HCT116 (cell line): ENCODE results near the gene KIAA1614. TPM values are rescaled to one million over a fixed set of nuclear protein-coding genes. Genes with fewer than 3 reads are reported as not detected.

ENCODE experiments used
- ATAC-seq: fragments of 200-7000 bp; cut with Tn5 transposase; 2 replicates; pipeline ENCODE4 v1.9.1; 2020; ENCODE audit warnings: mild to moderate bottlenecking, moderate library complexity
- BruUV-seq: library from RNA; stranded (reverse); fragments of 400-500 nt; replicated peaks from 2 replicates; lab custom pipeline; 2021; lab: Mats Ljungman, UMichigan
- CTCF ChIA-PET: fragments of 300-600 bp; sonication (Branson Sonifier 250); formaldehyde crosslinking; loops from one replicate; lab custom pipeline; 2021; ENCODE audit warnings: antibody characterized with exemption; lab: Charles Lee
- POLR2A ChIA-PET: fragments of 300-600, 350-600 bp; sonication (Branson Sonifier 250); formaldehyde crosslinking; loops from one replicate; lab custom pipeline; 2021; ENCODE audit warnings: antibody characterized with exemption; lab: Charles Lee
- RAD21 ChIA-PET, 2 experiments: fragments of 300-600 bp; sonication (Branson Sonifier 250); formaldehyde crosslinking; loops; one replicate each; lab custom pipeline; 2023; ENCODE audit warnings: low total read pairs in 2 of 2; ENCODE audit not compliant: uncharacterized antibody in 2 of 2, unreplicated experiment in 2 of 2, low non-redundant PET in 1 of 2; lab: Charles Lee
- DNase-seq: peaks from one replicate; pipeline ENCODE4 v3.0.0-alpha.2; 2010; ENCODE audit warnings: low read depth, low spot score
- H2AFZ ChIP-seq: fragments of 200-600 bp; shearing (Covaris generic), sonication (generic); 2 replicates; pipeline ENCODE4 v1.6.1; 2017; ENCODE audit warnings: low read depth, mixed run types, mixed read lengths, antibody characterized with exemption, low read length; ENCODE audit not compliant: poor library complexity, severe bottlenecking
- H3K27ac ChIP-seq: 2 replicates; pipeline ENCODE4 v1.5.1; 2012; ENCODE audit warnings: low read depth, low read length
- H3K27me3 ChIP-seq: fragments of 200-600 bp; sonication (generic); 2 replicates; pipeline ENCODE4 v1.6.1; 2016; ENCODE audit warnings: mixed run types, low read length, mixed read lengths; ENCODE audit not compliant: insufficient read depth
- H3K36me3 ChIP-seq, 2 experiments: fragments of 200-500 bp in 1 of 2; fragments of 200-600 bp in 1 of 2; sonication (Bioruptor generic) in 1 of 2; sonication (generic) in 1 of 2; 2 replicates each; pipeline versions ENCODE4 v1.5.1 to v1.6.1; 2014 to 2016; ENCODE audit warnings: low read length in 2 of 2, inconsistent platforms in 1 of 2, mixed read lengths in 1 of 2, mixed run types in 1 of 2; ENCODE audit not compliant: insufficient read depth in 2 of 2, control insufficient read depth in 1 of 2
- H3K4me1 ChIP-seq, 2 experiments: fragments of 200-600 bp in 1 of 2; sonication (generic) in 1 of 2; 2 replicates each; pipeline versions ENCODE4 v1.5.1 to v1.6.1; 2012 to 2017; ENCODE audit warnings: low read length in 2 of 2, inconsistent platforms in 1 of 2, mild to moderate bottlenecking in 1 of 2, mixed read lengths in 1 of 2, mixed run types in 1 of 2, moderate library complexity in 1 of 2; ENCODE audit not compliant: insufficient read depth in 2 of 2, control insufficient read depth in 1 of 2
- H3K4me2 ChIP-seq: fragments of 200-600 bp; sonication (generic); 2 replicates; pipeline ENCODE4 v1.6.1; 2017; ENCODE audit warnings: mixed run types, low read length, mixed read lengths
- H3K4me3 ChIP-seq, 2 experiments: fragments of 200-600 bp in 1 of 2; sonication (generic) in 1 of 2; replicated peaks in 1 of 2; 2 replicates each; pipeline ENCODE4 v1.5.1; 2011 to 2016; ENCODE audit warnings: low read length in 2 of 2, control low read depth in 1 of 2, low read depth in 1 of 2, mild to moderate bottlenecking in 1 of 2, mixed read lengths in 1 of 2, mixed run types in 1 of 2
- H3K79me2 ChIP-seq: fragments of 200-600 bp; sonication (generic); 2 replicates; pipeline ENCODE4 v1.6.1; 2017; ENCODE audit warnings: mild to moderate bottlenecking, mixed run types, low read length, moderate library complexity, mixed read lengths; ENCODE audit not compliant: insufficient read depth
- H3K9ac ChIP-seq: fragments of 200-600 bp; sonication (generic); 2 replicates; pipeline ENCODE4 v1.6.1; 2016; ENCODE audit warnings: low read length, mixed read lengths
- H3K9me2 ChIP-seq: fragments of 200-600 bp; sonication (generic), shearing (Covaris generic); 2 replicates; pipeline ENCODE4 v1.6.1; 2017; ENCODE audit warnings: mixed run types, mild to moderate bottlenecking, moderate library complexity; ENCODE audit not compliant: insufficient read depth
- H3K9me3 ChIP-seq, 2 experiments: fragments of 200-500 bp in 1 of 2; fragments of 200-600 bp in 1 of 2; sonication (Bioruptor generic) in 1 of 2; sonication (generic) in 1 of 2; 2 replicates each; pipeline ENCODE4 v1.6.1; 2014 to 2017; ENCODE audit warnings: low read length in 2 of 2, mixed read lengths in 2 of 2, inconsistent platforms in 1 of 2, low read depth in 1 of 2, mild to moderate bottlenecking in 1 of 2, mixed run types in 1 of 2, moderate library complexity in 1 of 2; ENCODE audit not compliant: control insufficient read depth in 1 of 2, insufficient read depth in 1 of 2
- H4K20me1 ChIP-seq: fragments of 200-600 bp; sonication (generic), shearing (Covaris generic); 2 replicates; pipeline ENCODE4 v1.6.1; 2017; ENCODE audit warnings: mixed run types, mild to moderate bottlenecking, moderate library complexity; ENCODE audit not compliant: insufficient read depth
- EGR1 ChIP-seq: IDR thresholded peaks from 2 replicates; pipeline ENCODE4 v1.6.1; 2012; ENCODE audit warnings: low read depth
- EZH2 ChIP-seq: fragments of 200-600 bp; sonication (generic); IDR thresholded peaks from 2 replicates; pipeline ENCODE4 v1.6.1; 2017; ENCODE audit warnings: antibody characterized with exemption, mixed run types
- EZH2phosphoT487 ChIP-seq: fragments of 200-600 bp; IDR thresholded peaks from 2 replicates; pipeline ENCODE4 v1.6.1; 2018; ENCODE audit warnings: antibody characterized with exemption, borderline replicate concordance
- SP1 ChIP-seq: IDR thresholded peaks from 2 replicates; pipeline ENCODE4 v1.6.1; 2012; ENCODE audit warnings: low read depth
- SRF ChIP-seq: IDR thresholded peaks from 2 replicates; pipeline ENCODE4 v1.6.1; 2012; ENCODE audit warnings: low read depth
- YY1 ChIP-seq: IDR thresholded peaks from 2 replicates; pipeline ENCODE4 v1.6.1; 2011; ENCODE audit warnings: low read length, low read depth, moderate library complexity, mild to moderate bottlenecking; ENCODE audit not compliant: insufficient replicate concordance; ENCODE audit errors: extremely low read depth
- ZFX ChIP-seq: fragments of 450-650 bp; IDR thresholded peaks from 2 replicates; pipeline ENCODE4 v1.6.1; 2017
- ZNF274 ChIP-seq: fragments of 200-500 bp; sonication (Bioruptor generic); IDR thresholded peaks from 2 replicates; pipeline ENCODE4 v1.6.1; 2014; ENCODE audit warnings: mild to moderate bottlenecking, low read depth, low read length, inconsistent platforms
- intact Hi-C: fragments of 100-400 bp; cut with micrococcal nuclease; formaldehyde crosslinking; loops from 2 replicates; pipeline ENCODE4 v1.10.0; 2022
- total RNA-seq: library from RNA; stranded (reverse); gene quantifications from one replicate; pipeline ENCODE4 v1.2.1, GENCODE V29; 2021; ENCODE audit not compliant: unreplicated experiment
- TF ChIP-seq, protein P1 (sequence below): IDR thresholded peaks from 2 replicates; pipeline ENCODE4 v1.6.1; 2012
- TF ChIP-seq, protein P2 (sequence below), 3 experiments: fragments of 200-600 bp in 1 of 3; sonication (generic) in 1 of 3; IDR thresholded peaks in 2 of 3; conservative IDR thresholded peaks in 1 of 3; 2 replicates each; pipeline ENCODE4 v1.5.1; 2012 to 2017; ENCODE audit warnings: low read depth in 2 of 3, low read length in 2 of 3, antibody characterized with exemption in 1 of 3, borderline replicate concordance in 1 of 3, control low read depth in 1 of 3, mild to moderate bottlenecking in 1 of 3, mixed read lengths in 1 of 3, mixed run types in 1 of 3, moderate library complexity in 1 of 3; ENCODE audit not compliant: insufficient read depth in 1 of 3
- TF ChIP-seq, protein P3 (sequence below): IDR thresholded peaks from 2 replicates; pipeline ENCODE4 v1.6.1; 2012; ENCODE audit warnings: low read depth

Gene KIAA1614
- total RNA-seq, 1 experiment from 2014 or later: 0.25 TPM

DNA sequence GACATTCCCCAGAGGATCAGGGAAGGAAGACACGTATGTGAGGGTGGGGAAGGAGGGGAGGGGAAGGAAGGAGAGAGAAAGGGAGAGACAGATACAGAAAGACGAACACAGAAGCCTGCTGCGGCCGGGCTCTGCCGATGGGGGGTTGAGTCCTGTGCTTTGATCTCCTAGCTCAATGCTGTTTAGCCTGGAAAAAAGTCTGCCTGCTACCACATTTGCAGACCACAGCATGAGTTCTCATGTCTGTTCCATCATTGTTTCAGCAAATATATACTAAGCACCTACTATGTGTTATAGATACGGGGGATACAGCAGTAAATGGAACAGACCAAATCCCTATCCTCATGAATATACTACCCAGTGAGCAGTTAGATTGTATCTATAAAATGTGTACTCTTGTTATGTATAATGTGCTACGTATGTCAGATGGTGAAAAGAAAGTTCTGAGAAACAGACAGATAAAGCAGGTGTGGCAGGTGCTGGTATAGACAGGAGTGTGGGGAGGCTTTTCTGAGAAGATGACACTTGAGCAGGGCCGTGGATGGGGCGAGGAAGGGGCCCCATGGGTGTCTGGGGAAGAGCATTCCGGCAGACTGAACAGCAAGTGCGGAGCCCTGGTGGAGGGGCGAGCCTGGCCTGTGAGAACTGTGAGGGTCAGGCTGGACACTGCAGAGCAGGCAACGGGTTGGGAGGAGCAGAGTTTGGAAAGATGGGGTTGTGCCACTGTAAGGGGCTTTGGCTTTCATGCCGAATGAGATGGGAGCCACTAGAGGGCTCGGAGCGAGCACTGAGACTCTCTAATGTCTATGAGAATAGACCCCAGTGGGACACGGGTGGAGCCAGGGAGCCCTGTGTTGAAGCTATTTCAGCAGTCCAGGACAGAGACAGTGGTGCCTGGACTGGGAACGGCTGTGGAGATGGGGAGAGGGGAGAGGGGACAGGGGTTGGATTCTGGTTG is 34.1 kb downstream of the KIAA1614 start:
- CTCF ChIA-PET: no interaction called here
- Histone ChIP-seq H3K36me3 (peaks cover 0 to 4% of the 10 kb centered on the region in 2 experiments; a peak in 1 of 4 replicates), H3K9me3 (no peaks in the 10 kb centered on the region), H3K9ac (no peak overlapping the region), H3K27ac (no peak overlapping the region), H3K27me3 (no peaks in the 10 kb centered on the region), H4K20me1 (no peaks in the 10 kb centered on the region), H3K4me1 (no peaks in the 10 kb centered on the region), H2AFZ (no peak overlapping the region), H3K4me2 (no peak overlapping the region), H3K79me2 (no peaks in the 10 kb centered on the region), H3K9me2 (no peaks in the 10 kb centered on the region), H3K4me3 (no peak overlapping the region)
- intact Hi-C loops: no loop called here
- ATAC-seq (peak; percentile 26; the same call in 1 of the 2 replicates), DNase-seq (no peak)
- no TSS peak for BruUV-seq
- TF ChIP-seq SRF: no peak
- TF ChIP-seq ZNF274: 0 out of 2 replicates have a peak, but pooled peaks have one; percentile 13
- POLR2A ChIA-PET: no interaction called here
- RAD21 ChIA-PET: no interaction called here

DNA sequence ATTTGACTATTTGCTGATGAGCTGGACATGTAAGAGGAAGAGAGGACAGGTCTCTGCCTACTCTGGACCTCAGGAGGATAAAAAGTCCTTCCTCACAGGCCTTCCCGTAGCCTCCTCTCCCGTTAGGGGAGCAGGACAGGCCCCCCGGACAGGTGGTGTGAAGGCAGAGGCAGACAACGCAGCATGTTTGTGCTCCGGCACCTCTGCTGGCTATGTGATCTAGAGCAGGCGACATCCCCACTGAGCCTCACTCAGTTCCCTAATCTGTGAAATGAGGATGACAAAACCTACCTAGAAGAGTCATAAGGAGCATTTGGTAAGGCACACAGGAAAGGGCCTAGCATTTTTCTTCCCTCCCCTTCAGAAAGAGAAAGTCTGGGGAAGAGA is 34.8 kb downstream of the KIAA1614 start:
- no peak overlapping the region for H2AFZ ChIP-seq
- no peak overlapping the region for H3K9ac ChIP-seq
- no peaks in the 10 kb centered on the region for H3K9me2 ChIP-seq
- no peaks in the 10 kb centered on the region for H4K20me1 ChIP-seq
- CTCF ChIA-PET: no interaction called here
- no peaks in the 10 kb centered on the region for H3K9me3 ChIP-seq
- POLR2A ChIA-PET: no interaction called here
- peaks cover 0 to 4% of the 10 kb centered on the region in 2 experiments; a peak in 1 of 4 replicates for H3K36me3 ChIP-seq
- no peak overlapping the region for H3K4me2 ChIP-seq
- no peak for DNase-seq
- RAD21 ChIA-PET: no interaction called here
- intact Hi-C loops: no loop called here
- H3K4me3 ChIP-seq: no peak overlapping the region
- no peaks in the 10 kb centered on the region for H3K79me2 ChIP-seq
- H3K4me1 ChIP-seq: no peaks in the 10 kb centered on the region
- no peak overlapping the region for H3K27ac ChIP-seq
- no peak for ATAC-seq
- no peaks in the 10 kb centered on the region for H3K27me3 ChIP-seq
- BruUV-seq: no TSS peak
- TF ChIP-seq, protein P1, sequence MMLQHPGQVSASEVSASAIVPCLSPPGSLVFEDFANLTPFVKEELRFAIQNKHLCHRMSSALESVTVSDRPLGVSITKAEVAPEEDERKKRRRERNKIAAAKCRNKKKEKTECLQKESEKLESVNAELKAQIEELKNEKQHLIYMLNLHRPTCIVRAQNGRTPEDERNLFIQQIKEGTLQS: no peak
- TF ChIP-seq EZH2 (no peak), EGR1 (no peak), SP1 (no peak), EZH2phosphoT487 (no peak), YY1 (no peak), ZFX (no peak)
- TF ChIP-seq, protein P2, sequence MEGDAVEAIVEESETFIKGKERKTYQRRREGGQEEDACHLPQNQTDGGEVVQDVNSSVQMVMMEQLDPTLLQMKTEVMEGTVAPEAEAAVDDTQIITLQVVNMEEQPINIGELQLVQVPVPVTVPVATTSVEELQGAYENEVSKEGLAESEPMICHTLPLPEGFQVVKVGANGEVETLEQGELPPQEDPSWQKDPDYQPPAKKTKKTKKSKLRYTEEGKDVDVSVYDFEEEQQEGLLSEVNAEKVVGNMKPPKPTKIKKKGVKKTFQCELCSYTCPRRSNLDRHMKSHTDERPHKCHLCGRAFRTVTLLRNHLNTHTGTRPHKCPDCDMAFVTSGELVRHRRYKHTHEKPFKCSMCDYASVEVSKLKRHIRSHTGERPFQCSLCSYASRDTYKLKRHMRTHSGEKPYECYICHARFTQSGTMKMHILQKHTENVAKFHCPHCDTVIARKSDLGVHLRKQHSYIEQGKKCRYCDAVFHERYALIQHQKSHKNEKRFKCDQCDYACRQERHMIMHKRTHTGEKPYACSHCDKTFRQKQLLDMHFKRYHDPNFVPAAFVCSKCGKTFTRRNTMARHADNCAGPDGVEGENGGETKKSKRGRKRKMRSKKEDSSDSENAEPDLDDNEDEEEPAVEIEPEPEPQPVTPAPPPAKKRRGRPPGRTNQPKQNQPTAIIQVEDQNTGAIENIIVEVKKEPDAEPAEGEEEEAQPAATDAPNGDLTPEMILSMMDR (IDR thresholded peaks at IDR 0.05 in 2 of 3, conservative IDR thresholded peaks at IDR 0.05 in 1 of 3; ENCODE audit: borderline replicate concordance in 1 of 3, insufficient read depth in 1 of 3, low read depth in 2 of 3, low read length in 2 of 3): no peak
- TF ChIP-seq, protein P3, sequence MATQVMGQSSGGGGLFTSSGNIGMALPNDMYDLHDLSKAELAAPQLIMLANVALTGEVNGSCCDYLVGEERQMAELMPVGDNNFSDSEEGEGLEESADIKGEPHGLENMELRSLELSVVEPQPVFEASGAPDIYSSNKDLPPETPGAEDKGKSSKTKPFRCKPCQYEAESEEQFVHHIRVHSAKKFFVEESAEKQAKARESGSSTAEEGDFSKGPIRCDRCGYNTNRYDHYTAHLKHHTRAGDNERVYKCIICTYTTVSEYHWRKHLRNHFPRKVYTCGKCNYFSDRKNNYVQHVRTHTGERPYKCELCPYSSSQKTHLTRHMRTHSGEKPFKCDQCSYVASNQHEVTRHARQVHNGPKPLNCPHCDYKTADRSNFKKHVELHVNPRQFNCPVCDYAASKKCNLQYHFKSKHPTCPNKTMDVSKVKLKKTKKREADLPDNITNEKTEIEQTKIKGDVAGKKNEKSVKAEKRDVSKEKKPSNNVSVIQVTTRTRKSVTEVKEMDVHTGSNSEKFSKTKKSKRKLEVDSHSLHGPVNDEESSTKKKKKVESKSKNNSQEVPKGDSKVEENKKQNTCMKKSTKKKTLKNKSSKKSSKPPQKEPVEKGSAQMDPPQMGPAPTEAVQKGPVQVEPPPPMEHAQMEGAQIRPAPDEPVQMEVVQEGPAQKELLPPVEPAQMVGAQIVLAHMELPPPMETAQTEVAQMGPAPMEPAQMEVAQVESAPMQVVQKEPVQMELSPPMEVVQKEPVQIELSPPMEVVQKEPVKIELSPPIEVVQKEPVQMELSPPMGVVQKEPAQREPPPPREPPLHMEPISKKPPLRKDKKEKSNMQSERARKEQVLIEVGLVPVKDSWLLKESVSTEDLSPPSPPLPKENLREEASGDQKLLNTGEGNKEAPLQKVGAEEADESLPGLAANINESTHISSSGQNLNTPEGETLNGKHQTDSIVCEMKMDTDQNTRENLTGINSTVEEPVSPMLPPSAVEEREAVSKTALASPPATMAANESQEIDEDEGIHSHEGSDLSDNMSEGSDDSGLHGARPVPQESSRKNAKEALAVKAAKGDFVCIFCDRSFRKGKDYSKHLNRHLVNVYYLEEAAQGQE: no peak
